Skeletal muscle tissue (tissue), 4 donors: Measurements from ENCODE around the gene DLG5. TPM values are rescaled to one million over a fixed set of nuclear protein-coding genes. Genes with fewer than 3 reads are reported as not detected.

Source experiments
- H3K27ac ChIP-seq: one replicate; pipeline ENCODE4 v1.7.0; 2013; ENCODE audit warnings: mild to moderate bottlenecking, low read depth, low read length, inconsistent platforms
- H3K27me3 ChIP-seq, 3 donors: one replicate each; pipeline ENCODE4 v1.7.0; 2013; ENCODE audit warnings: low read length in 3 of 3; ENCODE audit not compliant: control insufficient read depth in 3 of 3, insufficient read depth in 3 of 3
- H3K36me3 ChIP-seq, 3 donors: one replicate each; pipeline ENCODE4 v1.7.0; 2013; ENCODE audit warnings: low read length in 3 of 3; ENCODE audit not compliant: control insufficient read depth in 3 of 3, insufficient read depth in 3 of 3
- H3K4me1 ChIP-seq, 3 donors: one replicate each; pipeline ENCODE4 v1.7.0; 2013; ENCODE audit warnings: low read length in 3 of 3, mild to moderate bottlenecking in 3 of 3; ENCODE audit not compliant: control insufficient read depth in 3 of 3, insufficient read depth in 3 of 3
- H3K4me3 ChIP-seq, 3 donors: one replicate each; pipeline ENCODE4 v1.7.0; 2013; ENCODE audit warnings: low read length in 3 of 3
- H3K9ac ChIP-seq, 3 donors: one replicate each; pipeline ENCODE4 v1.7.0; 2013; ENCODE audit warnings: low read length in 3 of 3, mild to moderate bottlenecking in 3 of 3, moderate library complexity in 2 of 3, low read depth in 1 of 3
- H3K9me3 ChIP-seq, 3 donors: one replicate each; pipeline ENCODE4 v1.7.0; 2013; ENCODE audit warnings: low read length in 3 of 3; ENCODE audit not compliant: control insufficient read depth in 3 of 3
- total RNA-seq: library from RNA; depleted of rRNA; stranded (reverse); fragments of >200 nt; gene quantifications from one replicate; pipeline ENCODE4 v1.2.3, GENCODE V29; 2014
- donor health status: Osteomylitis.

DLG5 gene
- total RNA-seq, 1 donor from 2014 or later = 14.1 TPM

- no peak overlapping the region for H3K9ac ChIP-seq
- no peak overlapping the region for H3K4me3 ChIP-seq
- H3K27ac ChIP-seq = no peak overlapping the region
- no peaks in the 10 kb centered on the region for H3K9me3 ChIP-seq
- H3K36me3 ChIP-seq = no peaks in the 10 kb centered on the region
- peaks cover 14 to 18% (median 17%) of the 10 kb centered on the region in 3 donors for H3K4me1 ChIP-seq
- H3K27me3 ChIP-seq = no peaks in the 10 kb centered on the region
Observed at GRCh38 chr10:77967611-77968022, 41.1 kb upstream of the DLG5 start.

GRCh38 chr10:77965294-77965693, 38.7 kb upstream of the DLG5 start:
- Histone ChIP-seq H3K9me3 (no peaks in the 10 kb centered on the region), H3K4me3 (no peak overlapping the region)

GRCh38 chr10:77964811-77965210, 38.3 kb upstream of the DLG5 start:
- H3K9ac ChIP-seq = no peak overlapping the region
- H3K4me3 ChIP-seq = no peak overlapping the region
- H3K9me3 ChIP-seq = no peaks in the 10 kb centered on the region
- H3K36me3 ChIP-seq = no peaks in the 10 kb centered on the region
- H3K27ac ChIP-seq = no peak overlapping the region
- peaks cover 0 to 3% (median 0%) of the 10 kb centered on the region in 3 donors for H3K4me1 ChIP-seq
- no peaks in the 10 kb centered on the region for H3K27me3 ChIP-seq

More at GRCh38 chr10:77965294-77965693, 38.7 kb upstream of the DLG5 start:
- H3K27me3 ChIP-seq = no peaks in the 10 kb centered on the region
- H3K36me3 ChIP-seq = no peaks in the 10 kb centered on the region
- no peak overlapping the region for H3K9ac ChIP-seq
- H3K27ac ChIP-seq = no peak overlapping the region
- H3K4me1 ChIP-seq = peaks cover 0 to 3% (median 0%) of the 10 kb centered on the region in 3 donors

- Histone ChIP-seq H3K4me3 (no peak overlapping the region), H3K27ac (no peak overlapping the region), H3K4me1 (peaks cover 0 to under 1% (median 0%) of the 10 kb centered on the region in 3 donors), H3K36me3 (no peaks in the 10 kb centered on the region), H3K9me3 (no peaks in the 10 kb centered on the region), H3K27me3 (no peaks in the 10 kb centered on the region), H3K9ac (no peak overlapping the region)
Observed at GRCh38 chr10:77963901-77964300, 37.3 kb upstream of the DLG5 start.

- H3K9me3 ChIP-seq = no peaks in the 10 kb centered on the region
- H3K4me1 ChIP-seq = no peaks in the 10 kb centered on the region
Observed at GRCh38 chr10:77962350-77963146, 36.0 kb upstream of the DLG5 start.

GRCh38 chr10:77961668-77962067, 35.1 kb upstream of the DLG5 start:
- Histone ChIP-seq H3K9me3 (no peaks in the 10 kb centered on the region), H3K27me3 (no peaks in the 10 kb centered on the region), H3K4me3 (no peak overlapping the region), H3K27ac (no peak overlapping the region), H3K9ac (no peak overlapping the region), H3K4me1 (no peaks in the 10 kb centered on the region), H3K36me3 (no peaks in the 10 kb centered on the region)

More at GRCh38 chr10:77962350-77963146, 36.0 kb upstream of the DLG5 start:
- Histone ChIP-seq H3K27ac (no peak overlapping the region), H3K4me3 (no peak overlapping the region), H3K9ac (no peak overlapping the region), H3K27me3 (no peaks in the 10 kb centered on the region), H3K36me3 (no peaks in the 10 kb centered on the region)

GRCh38 chr10:77960829-77961329, 34.3 kb upstream of the DLG5 start:
- Histone ChIP-seq H3K9me3 (no peaks in the 10 kb centered on the region), H3K9ac (no peak overlapping the region), H3K27me3 (no peaks in the 10 kb centered on the region), H3K4me3 (no peak overlapping the region), H3K4me1 (no peaks in the 10 kb centered on the region), H3K27ac (no peak overlapping the region), H3K36me3 (no peaks in the 10 kb centered on the region)

- no peak overlapping the region for H3K27ac ChIP-seq
- no peaks in the 10 kb centered on the region for H3K9me3 ChIP-seq
- no peak overlapping the region for H3K4me3 ChIP-seq
- no peaks in the 10 kb centered on the region for H3K27me3 ChIP-seq
- H3K4me1 ChIP-seq = peaks cover 0 to 3% (median 0%) of the 10 kb centered on the region in 3 donors
- H3K36me3 ChIP-seq = no peaks in the 10 kb centered on the region
- no peak overlapping the region for H3K9ac ChIP-seq
Observed at GRCh38 chr10:77959887-77960455, 33.4 kb upstream of the DLG5 start.

- no peaks in the 10 kb centered on the region for H3K36me3 ChIP-seq
Observed at GRCh38 chr10:77959384-77959783, 32.8 kb upstream of the DLG5 start.

GRCh38 chr10:77955136-77955535, 28.6 kb upstream of the DLG5 start:
- no peaks in the 10 kb centered on the region for H3K36me3 ChIP-seq
- H3K4me3 ChIP-seq = no peak overlapping the region
- H3K4me1 ChIP-seq = peaks cover 0 to 3% (median 0%) of the 10 kb centered on the region in 3 donors
- no peaks in the 10 kb centered on the region for H3K27me3 ChIP-seq
- no peak overlapping the region for H3K27ac ChIP-seq
- H3K9ac ChIP-seq = no peak overlapping the region
- no peaks in the 10 kb centered on the region for H3K9me3 ChIP-seq

More at GRCh38 chr10:77959384-77959783, 32.8 kb upstream of the DLG5 start:
- Histone ChIP-seq H3K4me3 (no peak overlapping the region), H3K27ac (no peak overlapping the region), H3K9me3 (no peaks in the 10 kb centered on the region), H3K9ac (no peak overlapping the region), H3K27me3 (no peaks in the 10 kb centered on the region), H3K4me1 (peaks cover 0 to 3% (median 0%) of the 10 kb centered on the region in 3 donors)
